ENCODE results near the gene MTX2.
"Not testable (repeated sequence)": the region's sequence is repeated elsewhere in the genome, so short reads cannot be mapped to it uniquely, and the experiment has no call there.

Gene MTX2

GRCh38 chr2:176291335-176291734 lies 22.1 kb downstream of the MTX2 start:
- no peak for DNase-seq (ENCODE audit: low read depth)

GRCh38 chr2:176291809-176292283 lies 22.6 kb downstream of the MTX2 start:
- DNase-seq (ENCODE audit: low read depth) = no peak

- DNase-seq (ENCODE audit: low read depth) = no peak
These were observed 23.4 kb downstream of the MTX2 start for GRCh38 chr2:176292608-176293007.

GRCh38 chr2:176293334-176293733 lies 24.1 kb downstream of the MTX2 start:
- no peak for DNase-seq (ENCODE audit: low read depth)

- no peak for DNase-seq (ENCODE audit: low read depth)
These were observed 27.8 kb downstream of the MTX2 start for GRCh38 chr2:176297067-176297466.

- no peak for DNase-seq (ENCODE audit: low read depth)
These were observed 28.5 kb downstream of the MTX2 start for GRCh38 chr2:176297737-176298136.

GRCh38 chr2:176306020-176306419 lies 36.8 kb downstream of the MTX2 start:
- DNase-seq (ENCODE audit: low read depth) = not testable (repeated sequence)

- no peak for DNase-seq (ENCODE audit: low read depth)
These were observed 48.0 kb downstream of the MTX2 start for GRCh38 chr2:176317199-176317598.

- no peak for DNase-seq (ENCODE audit: low read depth)
These were observed 48.4 kb downstream of the MTX2 start for GRCh38 chr2:176317623-176318065.

GRCh38 chr2:176321916-176322315 lies 52.7 kb downstream of the MTX2 start:
- DNase-seq (ENCODE audit: low read depth) = no peak

GRCh38 chr2:176324862-176325261 lies 55.6 kb downstream of the MTX2 start:
- DNase-seq (ENCODE audit: low read depth) = no peak

- DNase-seq (ENCODE audit: low read depth) = no peak
These were observed 56.5 kb downstream of the MTX2 start for GRCh38 chr2:176325732-176326131.

- DNase-seq (ENCODE audit: low read depth) = no peak
These were observed 58.9 kb downstream of the MTX2 start for GRCh38 chr2:176328149-176328548.

GRCh38 chr2:176330612-176331011 lies 61.4 kb downstream of the MTX2 start:
- no peak for DNase-seq (ENCODE audit: low read depth)

- no peak for DNase-seq (ENCODE audit: low read depth)
These were observed 62.4 kb downstream of the MTX2 start for GRCh38 chr2:176331646-176332045.

GRCh38 chr2:176334729-176335128 lies 65.5 kb downstream of the MTX2 start:
- no peak for DNase-seq (ENCODE audit: low read depth)

GRCh38 chr2:176338395-176338794 lies 69.2 kb downstream of the MTX2 start:
- DNase-seq (ENCODE audit: low read depth) = no peak

- DNase-seq (ENCODE audit: low read depth) = no peak
These were observed 70.0 kb downstream of the MTX2 start for GRCh38 chr2:176339208-176339607.

- no peak for DNase-seq (ENCODE audit: low read depth)
These were observed 87.0 kb downstream of the MTX2 start for GRCh38 chr2:176356251-176356650.

- no peak for DNase-seq (ENCODE audit: low read depth)
These were observed 95.2 kb downstream of the MTX2 start for GRCh38 chr2:176364273-176364977.

- DNase-seq (ENCODE audit: low read depth) = no peak
These were observed 99.1 kb downstream of the MTX2 start for GRCh38 chr2:176368349-176368748.

GRCh38 chr2:176370467-176371171 lies 101.4 kb downstream of the MTX2 start:
- no peak for DNase-seq (ENCODE audit: low read depth)

GRCh38 chr2:176373155-176373554 lies 103.9 kb downstream of the MTX2 start:
- not testable (repeated sequence) for DNase-seq (ENCODE audit: low read depth)

- DNase-seq (ENCODE audit: low read depth) = no peak
These were observed 109.1 kb downstream of the MTX2 start for GRCh38 chr2:176378323-176378722.

Measured in stimulated activated CD8-positive, alpha-beta memory T cell treated with anti-CD3 and anti-CD28 coated beads, Interleukin-4, amount 100 ng/mL, for 24 hours (primary cell).